Forelimb muscle (tissue), 1 donor: ENCODE measurements around the gene NBPF8. TPM values are rescaled to one million over a fixed set of nuclear protein-coding genes. Genes with fewer than 3 reads are reported as not detected.
"Not testable (repeated sequence)": the region's sequence is repeated elsewhere in the genome, so short reads cannot be mapped to it uniquely, and the experiment has no call there.

Experiments
- DNase-seq: peaks from one replicate; pipeline ENCODE4 v3.0.0-alpha.2; 2013; ENCODE audit warnings: low read depth
- polyA plus RNA-seq: library from polyadenylated mRNA; unstranded; fragments of 120-200 nt; gene quantifications from one replicate; pipeline ENCODE4 v1.2.1, GENCODE V29; 2013; ENCODE audit not compliant: insufficient read length

Gene NBPF8
- polyA plus RNA-seq, result 16.7 TPM

DNA sequence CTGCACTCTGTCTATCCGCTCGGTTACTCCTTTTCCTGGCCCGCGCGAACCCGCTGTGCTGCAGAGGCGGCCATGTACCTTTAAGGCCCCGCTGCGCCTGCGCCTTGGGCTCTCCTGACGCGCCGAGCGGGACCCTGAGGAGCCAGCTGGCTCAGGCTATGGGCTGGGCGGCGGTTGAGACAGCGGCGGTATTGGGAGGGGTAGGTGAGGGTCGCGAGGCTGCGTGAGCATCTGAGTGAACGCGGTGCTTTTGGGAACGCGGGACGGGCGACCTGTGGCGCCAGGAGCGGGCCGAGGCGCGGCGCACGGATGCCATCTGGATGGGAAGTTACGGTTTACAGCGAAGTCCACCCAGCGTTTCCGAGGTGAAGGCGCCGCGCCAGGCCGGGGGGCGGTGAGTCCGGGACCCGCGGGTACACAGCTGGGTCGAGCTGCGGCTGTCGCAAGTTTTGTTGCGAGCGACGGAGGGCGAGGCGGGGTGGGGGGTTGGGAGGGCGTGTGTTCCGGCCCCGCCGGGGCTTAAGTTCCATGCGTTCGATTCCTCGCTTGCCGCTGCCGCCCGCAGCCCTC is at the start of gene NBPF8:
TSS of gene NBPF8 (plus strand) at position 125 of the 570 bp plus-strand sequence. CDS start 21,488 bp downstream, outside the sequence.
- not testable (repeated sequence) for DNase-seq

- DNase-seq, result not testable (repeated sequence)
Measured at GRCh38 chr1:120367709-120368108, 47.1 kb upstream of the NBPF8 start.

DNA sequence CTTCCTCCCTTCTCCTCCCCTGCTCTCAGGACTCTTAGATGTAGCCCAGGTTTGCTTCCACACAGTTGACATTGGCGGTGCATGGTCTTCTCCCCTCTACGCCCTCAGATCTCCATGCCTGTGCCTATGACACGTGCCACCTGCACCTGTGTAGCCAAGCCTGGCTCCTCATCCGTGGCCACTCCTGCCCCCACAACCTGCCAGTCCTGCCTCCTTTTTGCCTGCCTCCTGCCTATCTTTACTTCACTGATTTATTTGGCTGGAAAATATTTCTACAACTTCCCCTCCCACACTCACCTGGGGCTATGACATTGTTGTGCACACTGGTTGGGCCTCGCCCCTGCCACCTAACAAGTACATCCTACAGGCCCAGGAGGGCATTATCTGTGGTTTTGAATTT is 28.2 kb upstream of the NBPF8 start:
- not testable (repeated sequence) for DNase-seq

- DNase-seq, result peak; percentile 20
Measured at GRCh38 chr1:120388597-120389126, 26.2 kb upstream of the NBPF8 start.

- DNase-seq, result not testable (repeated sequence)
Measured at GRCh38 chr1:120391365-120391764, 23.5 kb upstream of the NBPF8 start.

- not testable (repeated sequence) for DNase-seq
Measured at GRCh38 chr1:120393316-120394232, 21.3 kb upstream of the NBPF8 start.

- DNase-seq, result not testable (repeated sequence)
Measured at GRCh38 chr1:120405348-120405747, 9.5 kb upstream of the NBPF8 start.

DNA sequence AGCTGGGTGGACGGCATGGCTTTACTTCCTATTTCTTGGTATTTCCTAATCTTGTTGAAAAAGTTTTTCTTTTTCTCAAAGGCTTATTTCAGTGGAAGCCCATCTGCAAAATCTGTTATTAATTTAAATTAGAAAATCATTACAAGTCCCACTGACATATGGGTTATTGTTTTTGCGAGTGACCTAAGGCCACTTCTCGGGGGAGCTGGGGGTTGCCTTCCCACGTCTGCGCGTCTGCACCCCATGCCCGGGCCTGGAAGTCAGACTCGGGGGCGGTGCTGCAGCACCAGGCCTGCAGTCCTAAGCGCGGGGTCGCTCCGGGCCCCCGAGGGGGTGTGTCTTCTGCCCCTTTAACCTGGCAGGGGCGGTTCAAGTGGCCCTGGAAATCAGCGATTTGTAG is 384 bp upstream of the NBPF8 start:
- DNase-seq, result not testable (repeated sequence)

DNA sequence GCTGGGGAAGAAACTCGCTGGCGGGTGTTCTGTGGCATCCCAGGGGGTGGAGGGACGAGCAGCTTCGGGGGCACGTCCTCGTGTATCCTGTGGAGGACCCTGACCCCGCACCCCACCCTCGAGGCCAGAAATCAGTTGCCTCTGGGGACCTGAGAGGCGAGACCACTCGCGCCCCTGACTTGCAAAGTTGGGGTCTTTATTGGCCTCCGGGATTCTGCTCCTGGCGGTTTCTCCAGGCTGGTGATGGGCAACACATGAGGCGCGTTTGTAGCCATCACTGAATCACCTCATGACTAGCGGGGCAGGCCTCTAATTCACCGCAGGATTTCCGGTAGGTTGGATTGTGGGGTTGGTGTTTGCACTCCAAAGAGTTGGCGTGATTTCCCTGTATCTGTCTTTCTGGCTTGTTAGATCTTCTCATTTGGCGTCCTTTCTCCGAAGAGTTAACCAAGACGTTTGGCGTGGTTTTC is 692 bp downstream of the NBPF8 start:
- not testable (repeated sequence) for DNase-seq

- DNase-seq, result not testable (repeated sequence)
Measured at GRCh38 chr1:120425063-120425462, 10.2 kb downstream of the NBPF8 start.

- DNase-seq, result not testable (repeated sequence)
Measured at GRCh38 chr1:120431626-120432025, 16.8 kb downstream of the NBPF8 start.

DNA sequence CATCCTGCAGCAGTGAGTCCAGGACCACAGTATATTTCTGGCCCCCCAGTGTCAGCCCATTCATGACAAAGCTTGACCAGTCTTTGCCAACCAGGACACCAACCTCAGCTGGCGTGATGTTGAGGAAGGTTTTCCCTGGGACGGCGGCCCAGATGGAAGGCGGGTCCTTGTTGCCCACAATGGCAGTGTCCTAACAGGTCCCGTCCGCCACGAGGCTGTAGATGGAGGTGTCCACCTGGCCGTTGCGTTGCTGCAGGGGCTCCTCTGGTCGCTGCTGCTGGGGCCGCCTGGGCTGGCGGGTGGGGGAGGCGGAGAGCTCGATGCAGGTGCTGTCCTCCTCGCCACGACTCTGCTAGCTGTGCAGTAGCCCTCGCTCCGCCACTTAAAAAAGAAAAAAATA is 19.0 kb downstream of the NBPF8 start:
- not testable (repeated sequence) for DNase-seq

DNA sequence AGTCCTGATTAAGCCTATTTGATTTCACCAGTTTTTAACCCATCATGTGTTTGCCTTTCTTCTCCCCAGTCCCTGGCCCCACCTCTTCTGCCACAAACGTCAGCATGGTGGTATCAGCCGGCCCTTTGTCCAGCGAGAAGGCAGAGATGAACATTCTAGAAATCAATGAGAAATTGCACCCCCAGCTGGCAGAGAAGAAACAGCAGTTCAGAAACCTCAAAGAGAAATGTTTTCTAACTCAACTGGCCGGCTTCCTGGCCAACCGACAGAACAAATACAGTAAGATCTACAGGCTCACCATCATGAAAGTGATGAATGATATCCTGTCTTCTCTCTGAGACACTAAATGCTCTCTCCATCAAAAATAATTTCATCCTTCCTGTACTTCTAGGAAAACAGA is 34.3 kb downstream of the NBPF8 start:
- not testable (repeated sequence) for DNase-seq

Other genes with a start within 250 kb of the NBPF8 start
- 24.1 TPM for gene SEC22B, start 238.5 kb upstream of the NBPF8 start, polyA plus RNA-seq